IMR-90 (cell line): Measurements from ENCODE around the gene MCMBP. TPM values are rescaled to one million over a fixed set of nuclear protein-coding genes. Genes with fewer than 3 reads are reported as not detected.

ENCODE experiments used
- ATAC-seq: fragments of 200-7000 bp; cut with Tn5 transposase; 2 replicates; pipeline ENCODE4 v1.9.1; 2020; ENCODE audit warnings: low read depth, mild to moderate bottlenecking, moderate library complexity
- BruUV-seq: library from RNA; stranded (reverse); fragments of 400-500 nt; replicated peaks from 2 replicates; lab custom pipeline; 2021; lab: Mats Ljungman, UMichigan
- CTCF ChIA-PET: fragments of 300-600 bp; formaldehyde crosslinking; extraction: SDS; loops from one replicate; lab custom pipeline; 2021; ENCODE audit warnings: antibody characterized with exemption; lab: Yijun Ruan, JAX
- POLR2A ChIA-PET: fragments of 300-600 bp; sonication (Branson Sonifier 250); formaldehyde crosslinking; loops from one replicate; lab custom pipeline; 2022; ENCODE audit warnings: antibody characterized with exemption; ENCODE audit not compliant: unreplicated experiment; lab: Charles Lee
- DNase-seq: peaks from one replicate; pipeline ENCODE4 v3.0.0; 2013
- H2AFZ ChIP-seq: replicated peaks from 2 replicates; pipeline ENCODE3; 2013; ENCODE audit warnings: low read length, mild to moderate bottlenecking; ENCODE audit not compliant: poor library complexity
- H2AK5ac ChIP-seq: 2 replicates; pipeline ENCODE4 v1.6.1; 2013; ENCODE audit warnings: low read depth, low read length, inconsistent platforms
- H2AK9ac ChIP-seq: replicated peaks from 2 replicates; pipeline ENCODE3; 2013; ENCODE audit warnings: mild to moderate bottlenecking, low read depth, low read length, moderate library complexity; ENCODE audit not compliant: poor library complexity
- H2BK120ac ChIP-seq: 2 replicates; pipeline ENCODE4 v1.6.1; 2013; ENCODE audit warnings: low read depth, low read length, inconsistent platforms
- H2BK15ac ChIP-seq: 3 replicates; pipeline ENCODE4 v1.6.1; 2013; ENCODE audit warnings: low read depth, low read length, inconsistent platforms
- H2BK20ac ChIP-seq: 2 replicates; pipeline ENCODE4 v1.6.1; 2013; ENCODE audit warnings: low read depth, mild to moderate bottlenecking, inconsistent platforms, low read length, moderate library complexity
- H2BK5ac ChIP-seq: 2 replicates; pipeline ENCODE4 v1.6.1; 2013; ENCODE audit warnings: mild to moderate bottlenecking, low read depth, low read length, inconsistent platforms; ENCODE audit not compliant: poor library complexity, severe bottlenecking
- H3K14ac ChIP-seq: replicated peaks from 2 replicates; pipeline ENCODE4 v1.6.1; 2013; ENCODE audit warnings: low read depth, low read length, inconsistent platforms
- H3K18ac ChIP-seq: 2 replicates; pipeline ENCODE4 v1.6.1; 2013; ENCODE audit warnings: low read depth, low read length, control low read depth
- H3K23ac ChIP-seq: 2 replicates; pipeline ENCODE4 v1.6.1; 2013; ENCODE audit warnings: low read depth, low read length, inconsistent platforms
- H3K27ac ChIP-seq: 2 replicates; pipeline ENCODE4 v1.5.1; 2013; ENCODE audit warnings: mild to moderate bottlenecking, control low read depth, low read length; ENCODE audit not compliant: insufficient read depth
- H3K27me3 ChIP-seq: 2 replicates; pipeline ENCODE4 v1.6.1; 2013; ENCODE audit warnings: low read length; ENCODE audit not compliant: control insufficient read depth, insufficient read depth
- H3K36me3 ChIP-seq: 2 replicates; pipeline ENCODE4 v1.6.1; 2013; ENCODE audit warnings: low read length, mixed read lengths; ENCODE audit not compliant: control insufficient read depth, insufficient read depth
- H3K4ac ChIP-seq: 2 replicates; pipeline ENCODE4 v1.6.1; 2013; ENCODE audit warnings: low read depth, low read length, inconsistent platforms
- H3K4me1 ChIP-seq: 2 replicates; pipeline ENCODE4 v1.6.1; 2013; ENCODE audit warnings: low read length, mixed read lengths; ENCODE audit not compliant: control insufficient read depth, insufficient read depth
- H3K4me2 ChIP-seq: 2 replicates; pipeline ENCODE4 v1.6.1; 2013; ENCODE audit warnings: low read depth, mild to moderate bottlenecking, control low read depth, low read length, moderate library complexity
- H3K4me3 ChIP-seq: 2 replicates; pipeline ENCODE4 v1.5.1; 2013; ENCODE audit warnings: low read depth, mild to moderate bottlenecking, control low read depth, low read length, moderate library complexity; ENCODE audit not compliant: insufficient read depth
- H3K56ac ChIP-seq: 2 replicates; pipeline ENCODE4 v1.6.1; 2013; ENCODE audit warnings: low read length, inconsistent platforms; ENCODE audit not compliant: insufficient read depth; ENCODE audit errors: extremely low read depth
- H3K79me1 ChIP-seq, 2 experiments: 2 replicates each; pipeline ENCODE4 v1.6.1; 2013; ENCODE audit warnings: low read length in 2 of 2, inconsistent platforms in 1 of 2, low read depth in 1 of 2
- H3K9ac ChIP-seq: 2 replicates; pipeline ENCODE4 v1.6.1; 2013; ENCODE audit warnings: low read depth, low read length, control low read depth
- H3K9me1 ChIP-seq: 2 replicates; pipeline ENCODE4 v1.6.1; 2013; ENCODE audit warnings: low read length, inconsistent platforms; ENCODE audit not compliant: insufficient read depth
- H3K9me3 ChIP-seq: 2 replicates; pipeline ENCODE4 v1.6.1; 2013; ENCODE audit warnings: low read length; ENCODE audit not compliant: control insufficient read depth, insufficient read depth
- H4K20me1 ChIP-seq: 2 replicates; pipeline ENCODE4 v1.6.1; 2013; ENCODE audit warnings: low read length, inconsistent platforms; ENCODE audit not compliant: insufficient read depth
- H4K5ac ChIP-seq: 2 replicates; pipeline ENCODE4 v1.6.1; 2013; ENCODE audit warnings: mild to moderate bottlenecking, low read depth, low read length, control low read depth
- H4K8ac ChIP-seq, 2 experiments: 2 replicates each; pipeline ENCODE4 v1.6.1; 2013; ENCODE audit warnings: low read depth in 2 of 2, low read length in 2 of 2, control low read depth in 1 of 2, inconsistent platforms in 1 of 2
- H4K91ac ChIP-seq: 2 replicates; pipeline ENCODE4 v1.6.1; 2013; ENCODE audit warnings: low read depth, low read length, inconsistent platforms; ENCODE audit not compliant: insufficient read depth
- CHD1 ChIP-seq: IDR thresholded peaks from 2 replicates; pipeline ENCODE4 v1.6.1; 2012; ENCODE audit warnings: low read depth, low read length, improper control_type of control experiment
- MAZ ChIP-seq: IDR thresholded peaks from 2 replicates; pipeline ENCODE4 v1.6.1; 2012; ENCODE audit warnings: low read depth, mild to moderate bottlenecking, low read length, improper control_type of control experiment, moderate library complexity, borderline replicate concordance
- POLR2A ChIP-seq: IDR thresholded peaks from 2 replicates; pipeline ENCODE4 v1.6.1; 2012; ENCODE audit warnings: mild to moderate bottlenecking, low read depth, low read length
- RFX5 ChIP-seq: IDR thresholded peaks from 2 replicates; pipeline ENCODE4 v1.8.0; 2012; ENCODE audit warnings: low read depth, mild to moderate bottlenecking, low read length, moderate library complexity
- SMC3 ChIP-seq: fragments of 150-350 bp; IDR thresholded peaks from 2 replicates; pipeline ENCODE4 v1.6.1; 2016; ENCODE audit warnings: low read depth, mild to moderate bottlenecking, antibody characterized with exemption, low read length, moderate library complexity
- WGBS, 2 experiments: methylation state at CpG; one replicate each; pipeline versions ENCODE4 v1.1.5 to v1.1.7; 2013; ENCODE audit warnings: missing lambda C conversion rate in 2 of 2; ENCODE audit not compliant: insufficient read length in 1 of 2; ENCODE audit errors: extremely low coverage in 2 of 2; 5-methylcytosine and 5-hydroxymethylcytosine counted together
- dilution Hi-C: fragments of 300-500 bp; cut with HindIII; formaldehyde crosslinking; loops from one replicate; pipeline ENCODE4 v1.14.3; 2018; ENCODE audit warnings: low sequenced_read_pairs; ENCODE audit not compliant: unreplicated experiment
- in situ Hi-C: fragments of 300-500 bp; cut with MboI; formaldehyde crosslinking; loops from 3 replicates; pipeline ENCODE4 v1.14.3; 2019; ENCODE audit warnings: low sequenced_read_pairs, inconsistent platforms, mixed read lengths
- intact Hi-C: fragments of 100-400 bp; cut with micrococcal nuclease; formaldehyde crosslinking; loops from 2 replicates; pipeline ENCODE4 v1.10.0; 2022
- polyA plus RNA-seq, 3 experiments: library from polyadenylated mRNA; depleted of rRNA; stranded (reverse); fragments of >200 nt; gene quantifications; 2 replicates each; pipeline ENCODE4 v1.2.3, GENCODE V29; 2012; ENCODE audit warnings: low replicate concordance in 1 of 3
- total RNA-seq: library from RNA; depleted of rRNA; stranded (reverse); fragments of >200 nt; gene quantifications from 2 replicates; pipeline ENCODE4 v1.2.3, GENCODE V29; 2012
- TF ChIP-seq, protein P1 (sequence below): conservative IDR thresholded peaks from 2 replicates; pipeline ENCODE4 v1.5.1; 2012; ENCODE audit warnings: mild to moderate bottlenecking, low read depth, low read length, improper control_type of control experiment

The MCMBP gene
- total and polyA plus RNA-seq, 2 of the 4 experiments (the other 2 are of a cell fraction) = 39.0 to 59.9 TPM

DNA sequence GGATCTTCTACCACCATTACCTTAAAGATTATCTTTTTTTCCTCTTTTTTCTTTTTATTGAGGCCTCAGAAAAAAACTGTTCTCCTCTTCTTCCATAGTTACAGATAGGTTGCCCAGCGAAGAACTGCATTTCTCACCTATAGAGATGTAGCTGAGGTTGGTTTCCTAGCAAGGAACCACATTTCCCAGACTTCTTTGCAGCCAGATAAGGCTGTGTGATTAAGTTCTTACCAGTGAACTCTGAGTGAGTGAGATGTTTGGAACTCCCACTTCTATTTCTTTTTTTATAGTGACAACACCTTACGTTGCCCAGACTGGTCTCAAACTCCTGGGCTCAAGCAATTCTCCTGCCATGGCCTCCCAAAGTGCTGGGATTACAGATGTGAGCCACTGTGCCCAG lies 5.9 kb upstream of the MCMBP start:
- Histone ChIP-seq H3K9me1 (no peaks in the 10 kb centered on the region), H3K14ac (no peak overlapping the region), H3K36me3 (no peaks in the 10 kb centered on the region), H3K27ac (no peak overlapping the region), H3K4ac (no peak overlapping the region), H3K4me2 (no peak overlapping the region), H2BK15ac (no peak overlapping the region), H4K20me1 (no peaks in the 10 kb centered on the region), H2AK5ac (no peak overlapping the region), H3K4me3 (no peak overlapping the region), H3K79me1 (peaks cover 4 to 7% of the 10 kb centered on the region in 2 experiments; a peak in 2 of 4 replicates), H4K8ac (no peak overlapping the region), H3K56ac (no peak overlapping the region), H4K5ac (no peak overlapping the region), H2BK120ac (no peak overlapping the region), H3K4me1 (no peaks in the 10 kb centered on the region), H3K9ac (no peak overlapping the region), H3K18ac (no peak overlapping the region), H2BK5ac (no peak overlapping the region), H3K27me3 (no peaks in the 10 kb centered on the region), H4K91ac (no peak overlapping the region), H3K9me3 (no peaks in the 10 kb centered on the region), H3K23ac (no peak overlapping the region), H2BK20ac (no peak overlapping the region), H2AK9ac (no peak overlapping the region), H2AFZ (no peak overlapping the region)
- dilution Hi-C loops = no loop called here
- no peak for DNase-seq
- WGBS, 2 experiments = no CpG with 5 or more reads among the region's 2 CpGs
- TF ChIP-seq RFX5 = no peak
- TF ChIP-seq, protein P1, sequence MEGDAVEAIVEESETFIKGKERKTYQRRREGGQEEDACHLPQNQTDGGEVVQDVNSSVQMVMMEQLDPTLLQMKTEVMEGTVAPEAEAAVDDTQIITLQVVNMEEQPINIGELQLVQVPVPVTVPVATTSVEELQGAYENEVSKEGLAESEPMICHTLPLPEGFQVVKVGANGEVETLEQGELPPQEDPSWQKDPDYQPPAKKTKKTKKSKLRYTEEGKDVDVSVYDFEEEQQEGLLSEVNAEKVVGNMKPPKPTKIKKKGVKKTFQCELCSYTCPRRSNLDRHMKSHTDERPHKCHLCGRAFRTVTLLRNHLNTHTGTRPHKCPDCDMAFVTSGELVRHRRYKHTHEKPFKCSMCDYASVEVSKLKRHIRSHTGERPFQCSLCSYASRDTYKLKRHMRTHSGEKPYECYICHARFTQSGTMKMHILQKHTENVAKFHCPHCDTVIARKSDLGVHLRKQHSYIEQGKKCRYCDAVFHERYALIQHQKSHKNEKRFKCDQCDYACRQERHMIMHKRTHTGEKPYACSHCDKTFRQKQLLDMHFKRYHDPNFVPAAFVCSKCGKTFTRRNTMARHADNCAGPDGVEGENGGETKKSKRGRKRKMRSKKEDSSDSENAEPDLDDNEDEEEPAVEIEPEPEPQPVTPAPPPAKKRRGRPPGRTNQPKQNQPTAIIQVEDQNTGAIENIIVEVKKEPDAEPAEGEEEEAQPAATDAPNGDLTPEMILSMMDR = no peak
- no peak for TF ChIP-seq SMC3
- TF ChIP-seq MAZ = no peak
- no peak for TF ChIP-seq POLR2A
- no peak for TF ChIP-seq CHD1
- in situ Hi-C loops = no loop called here
- CTCF ChIA-PET = no interaction called here
- no peak for ATAC-seq
- intact Hi-C loops = no loop called here
- POLR2A ChIA-PET = no interaction called here
- BruUV-seq = no TSS peak
